GM12874 (cell line): Measurements from ENCODE around the gene ADAMTS4.

Experiments used
- CTCF ChIP-seq: IDR thresholded peaks from 2 replicates; pipeline ENCODE4 v1.5.1; 2011; ENCODE audit warnings: low read depth, mild to moderate bottlenecking, control low read depth, low read length, moderate library complexity; ENCODE audit not compliant: insufficient read depth

The ADAMTS4 gene

GRCh38 chr1:161159913-161160243, 39.0 kb downstream of the ADAMTS4 start:
- no peak for TF ChIP-seq CTCF

GRCh38 chr1:161159087-161159912, 39.6 kb downstream of the ADAMTS4 start, which contains the start of gene USP21:
Gene USP21 (plus strand): TSS chr1:161159500. CDS start chr1:161160641, 1,141 bp downstream.
- no peak for TF ChIP-seq CTCF

- TF ChIP-seq CTCF, result no peak
Measured at GRCh38 chr1:161158316-161159010, 40.4 kb downstream of the ADAMTS4 start.

GRCh38 chr1:161157867-161158266, 41.0 kb downstream of the ADAMTS4 start:
- TF ChIP-seq CTCF, result no peak

- no peak for TF ChIP-seq CTCF
Measured at GRCh38 chr1:161153682-161154337, 45.0 kb downstream of the ADAMTS4 start, which contains the start of gene UFC1. Gene UFC1 (plus strand): TSS chr1:161153978. CDS start chr1:161153998, 20 bp downstream.

- TF ChIP-seq CTCF, result no peak
Measured at GRCh38 chr1:161153176-161153575, 45.7 kb downstream of the ADAMTS4 start.

- no peak for TF ChIP-seq CTCF
Measured at GRCh38 chr1:161145832-161146231, 53.0 kb downstream of the ADAMTS4 start.
